ENCODE measurements around the gene SIX2. TPM values are rescaled to one million over a fixed set of nuclear protein-coding genes. Genes with fewer than 3 reads are reported as not detected.

SIX2 gene
- total and polyA plus RNA-seq, 12 donors = 0.06 to 0.40 (median 0.14) TPM; not detected in 5

- DNase-seq = no peak
- H3K9me3 ChIP-seq (replicated peaks in 1 of 3) = no peaks in the 10 kb centered on the region
- TF ChIP-seq POLR2A (IDR thresholded peaks at IDR 0.05) = no peak
- TF ChIP-seq, protein P1, sequence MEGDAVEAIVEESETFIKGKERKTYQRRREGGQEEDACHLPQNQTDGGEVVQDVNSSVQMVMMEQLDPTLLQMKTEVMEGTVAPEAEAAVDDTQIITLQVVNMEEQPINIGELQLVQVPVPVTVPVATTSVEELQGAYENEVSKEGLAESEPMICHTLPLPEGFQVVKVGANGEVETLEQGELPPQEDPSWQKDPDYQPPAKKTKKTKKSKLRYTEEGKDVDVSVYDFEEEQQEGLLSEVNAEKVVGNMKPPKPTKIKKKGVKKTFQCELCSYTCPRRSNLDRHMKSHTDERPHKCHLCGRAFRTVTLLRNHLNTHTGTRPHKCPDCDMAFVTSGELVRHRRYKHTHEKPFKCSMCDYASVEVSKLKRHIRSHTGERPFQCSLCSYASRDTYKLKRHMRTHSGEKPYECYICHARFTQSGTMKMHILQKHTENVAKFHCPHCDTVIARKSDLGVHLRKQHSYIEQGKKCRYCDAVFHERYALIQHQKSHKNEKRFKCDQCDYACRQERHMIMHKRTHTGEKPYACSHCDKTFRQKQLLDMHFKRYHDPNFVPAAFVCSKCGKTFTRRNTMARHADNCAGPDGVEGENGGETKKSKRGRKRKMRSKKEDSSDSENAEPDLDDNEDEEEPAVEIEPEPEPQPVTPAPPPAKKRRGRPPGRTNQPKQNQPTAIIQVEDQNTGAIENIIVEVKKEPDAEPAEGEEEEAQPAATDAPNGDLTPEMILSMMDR (IDR thresholded peaks at IDR 0.05) = no peak
- H3K27me3 ChIP-seq = no peaks in the 10 kb centered on the region
- H3K4me1 ChIP-seq (replicated peaks in 1 of 2) = no peaks in the 10 kb centered on the region
- 58 to 80% (median 73%) methylated on average over 1 of the region's 1 CpG for WGBS, 4 donors
- intact Hi-C loops (cut with DNase I) = no loop called here
- H3K36me3 ChIP-seq (replicated peaks in 1 of 2) = no peaks in the 10 kb centered on the region
- no peak overlapping the region for H3K4me3 ChIP-seq
- no peak overlapping the region for H3K27ac ChIP-seq
These were observed 19.0 kb upstream of the SIX2 start for GRCh38 chr2:45028276-45028675.

DNA sequence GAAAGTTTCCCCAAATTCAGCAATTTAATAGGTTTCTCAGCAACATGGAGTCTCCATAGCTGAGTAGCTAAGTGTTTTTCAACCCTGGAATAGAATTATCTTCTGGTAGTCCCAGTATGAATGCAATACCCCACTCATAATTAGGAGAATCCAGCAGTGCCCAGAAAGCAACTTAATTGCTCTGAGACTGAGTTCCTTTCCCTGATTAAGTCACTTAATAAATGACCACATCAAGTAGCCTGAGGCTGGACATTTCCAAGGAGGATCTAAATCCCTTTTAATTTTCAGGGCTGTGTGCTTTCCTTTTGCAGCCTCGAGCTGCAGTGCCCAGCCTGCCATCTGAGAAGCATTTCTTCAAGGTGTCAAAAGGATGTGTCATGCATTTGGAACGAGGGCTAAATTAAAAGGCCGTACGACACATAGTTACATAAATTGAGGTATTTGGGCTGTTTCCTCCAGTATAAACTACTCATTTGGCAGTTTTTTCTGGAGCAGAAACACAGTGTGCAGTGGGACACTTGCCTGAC, 17.7 kb upstream of the SIX2 start:
- no peaks in the 10 kb centered on the region for H3K27me3 ChIP-seq
- intact Hi-C loops (cut with DNase I) = no loop called here
- no peak overlapping the region for H3K27ac ChIP-seq
- TF ChIP-seq, protein P1 (IDR thresholded peaks at IDR 0.05) = no peak
- no peak for TF ChIP-seq POLR2A (IDR thresholded peaks at IDR 0.05)
- H3K4me1 ChIP-seq (replicated peaks in 1 of 2) = no peaks in the 10 kb centered on the region
- no peaks in the 10 kb centered on the region for H3K9me3 ChIP-seq (replicated peaks in 1 of 3)
- 75 to 87% (median 80%) methylated on average over 4 of the region's 4 CpGs for WGBS, 4 donors
- DNase-seq = no peak
- H3K4me3 ChIP-seq = no peak overlapping the region
- no peaks in the 10 kb centered on the region for H3K36me3 ChIP-seq (replicated peaks in 1 of 2)

- no peak overlapping the region for H3K27ac ChIP-seq
- H3K9me3 ChIP-seq (replicated peaks in 1 of 3) = no peaks in the 10 kb centered on the region
- H3K27me3 ChIP-seq = no peaks in the 10 kb centered on the region
- 52 to 63% (median 57%) methylated on average over 7 of the region's 7 CpGs for WGBS, 4 donors
- H3K4me1 ChIP-seq (replicated peaks in 1 of 2) = no peaks in the 10 kb centered on the region
- intact Hi-C loops (cut with DNase I) = no loop called here
- peak in 2 of 7 donors; percentile 28 to 33 for DNase-seq
- no peak for TF ChIP-seq POLR2A (IDR thresholded peaks at IDR 0.05)
- TF ChIP-seq, protein P1 (IDR thresholded peaks at IDR 0.05) = no peak
- H3K36me3 ChIP-seq (replicated peaks in 1 of 2) = no peaks in the 10 kb centered on the region
- no peak overlapping the region for H3K4me3 ChIP-seq
These were observed 15.5 kb upstream of the SIX2 start for GRCh38 chr2:45024600-45025291.

GRCh38 chr2:45024097-45024496, 14.8 kb upstream of the SIX2 start:
- TF ChIP-seq, protein P1 (IDR thresholded peaks at IDR 0.05) = no peak
- no peak for TF ChIP-seq POLR2A (IDR thresholded peaks at IDR 0.05)
- no peaks in the 10 kb centered on the region for H3K4me1 ChIP-seq (replicated peaks in 1 of 2)
- no peaks in the 10 kb centered on the region for H3K27me3 ChIP-seq
- H3K36me3 ChIP-seq (replicated peaks in 1 of 2) = no peaks in the 10 kb centered on the region
- H3K27ac ChIP-seq = no peak overlapping the region
- DNase-seq = no peak
- WGBS, 4 donors = 58 to 90% (median 87%) methylated on average over 2 to 5 of the region's 5 CpGs
- intact Hi-C loops (cut with DNase I) = no loop called here
- H3K9me3 ChIP-seq (replicated peaks in 1 of 3) = no peaks in the 10 kb centered on the region
- no peak overlapping the region for H3K4me3 ChIP-seq
